GM10248 (cell line): ENCODE results near the gene TMPRSS11E.
"Not testable (repeated sequence)": the region's sequence is repeated elsewhere in the genome, so short reads cannot be mapped to it uniquely, and the experiment has no call there.

Source experiments
- CTCF ChIA-PET: fragments of 300-600 bp; sonication (Branson Sonifier 250); formaldehyde crosslinking; extraction: SDS; loops from one replicate; lab custom pipeline; 2021; ENCODE audit warnings: antibody characterized with exemption; lab: Yijun Ruan, JAX
- POLR2A ChIA-PET: fragments of 350-650 bp; sonication (Branson Sonifier 250); formaldehyde crosslinking; extraction: SDS; loops from one replicate; lab custom pipeline; 2020; ENCODE audit warnings: antibody characterized with exemption; lab: Yijun Ruan, JAX
- DNase-seq: peaks from one replicate; pipeline ENCODE4 v3.0.0; 2012; ENCODE audit errors: extremely low spot score
- TF ChIP-seq, protein P1 (sequence below): IDR thresholded peaks from 2 replicates; pipeline ENCODE4 v1.5.1; 2012; ENCODE audit warnings: mild to moderate bottlenecking, low read depth; ENCODE audit errors: extremely low read depth, missing control alignments, control extremely low read depth

The TMPRSS11E gene, protein sequence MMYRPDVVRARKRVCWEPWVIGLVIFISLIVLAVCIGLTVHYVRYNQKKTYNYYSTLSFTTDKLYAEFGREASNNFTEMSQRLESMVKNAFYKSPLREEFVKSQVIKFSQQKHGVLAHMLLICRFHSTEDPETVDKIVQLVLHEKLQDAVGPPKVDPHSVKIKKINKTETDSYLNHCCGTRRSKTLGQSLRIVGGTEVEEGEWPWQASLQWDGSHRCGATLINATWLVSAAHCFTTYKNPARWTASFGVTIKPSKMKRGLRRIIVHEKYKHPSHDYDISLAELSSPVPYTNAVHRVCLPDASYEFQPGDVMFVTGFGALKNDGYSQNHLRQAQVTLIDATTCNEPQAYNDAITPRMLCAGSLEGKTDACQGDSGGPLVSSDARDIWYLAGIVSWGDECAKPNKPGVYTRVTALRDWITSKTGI

DNA sequence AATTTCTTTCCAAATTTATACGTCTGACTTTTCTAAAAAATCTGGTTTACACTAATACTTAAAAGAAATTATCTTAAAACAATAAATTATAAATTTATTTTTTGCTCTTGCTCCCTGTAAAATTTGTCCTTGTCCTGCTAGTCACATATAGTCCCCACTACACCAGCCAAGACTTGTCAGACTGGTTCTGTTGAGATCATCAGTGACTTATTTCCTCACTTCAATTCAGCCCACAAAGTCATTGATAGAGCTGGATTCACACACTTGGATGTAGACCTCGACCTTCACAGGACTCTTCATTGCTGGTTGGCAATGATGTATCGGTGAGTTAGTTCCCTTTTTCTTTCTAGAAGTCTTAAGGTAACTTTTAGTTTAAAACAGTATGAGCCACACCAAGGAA, at the start of gene TMPRSS11E:
TSS of gene TMPRSS11E (plus strand) at position 263 of the 400 bp plus-strand sequence. CDS start at position 313, 50 bp downstream.
- POLR2A ChIA-PET, result no interaction called here
- DNase-seq, result no peak
- TF ChIP-seq, protein P1, sequence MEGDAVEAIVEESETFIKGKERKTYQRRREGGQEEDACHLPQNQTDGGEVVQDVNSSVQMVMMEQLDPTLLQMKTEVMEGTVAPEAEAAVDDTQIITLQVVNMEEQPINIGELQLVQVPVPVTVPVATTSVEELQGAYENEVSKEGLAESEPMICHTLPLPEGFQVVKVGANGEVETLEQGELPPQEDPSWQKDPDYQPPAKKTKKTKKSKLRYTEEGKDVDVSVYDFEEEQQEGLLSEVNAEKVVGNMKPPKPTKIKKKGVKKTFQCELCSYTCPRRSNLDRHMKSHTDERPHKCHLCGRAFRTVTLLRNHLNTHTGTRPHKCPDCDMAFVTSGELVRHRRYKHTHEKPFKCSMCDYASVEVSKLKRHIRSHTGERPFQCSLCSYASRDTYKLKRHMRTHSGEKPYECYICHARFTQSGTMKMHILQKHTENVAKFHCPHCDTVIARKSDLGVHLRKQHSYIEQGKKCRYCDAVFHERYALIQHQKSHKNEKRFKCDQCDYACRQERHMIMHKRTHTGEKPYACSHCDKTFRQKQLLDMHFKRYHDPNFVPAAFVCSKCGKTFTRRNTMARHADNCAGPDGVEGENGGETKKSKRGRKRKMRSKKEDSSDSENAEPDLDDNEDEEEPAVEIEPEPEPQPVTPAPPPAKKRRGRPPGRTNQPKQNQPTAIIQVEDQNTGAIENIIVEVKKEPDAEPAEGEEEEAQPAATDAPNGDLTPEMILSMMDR, result no peak
- CTCF ChIA-PET, result no interaction called here

DNA sequence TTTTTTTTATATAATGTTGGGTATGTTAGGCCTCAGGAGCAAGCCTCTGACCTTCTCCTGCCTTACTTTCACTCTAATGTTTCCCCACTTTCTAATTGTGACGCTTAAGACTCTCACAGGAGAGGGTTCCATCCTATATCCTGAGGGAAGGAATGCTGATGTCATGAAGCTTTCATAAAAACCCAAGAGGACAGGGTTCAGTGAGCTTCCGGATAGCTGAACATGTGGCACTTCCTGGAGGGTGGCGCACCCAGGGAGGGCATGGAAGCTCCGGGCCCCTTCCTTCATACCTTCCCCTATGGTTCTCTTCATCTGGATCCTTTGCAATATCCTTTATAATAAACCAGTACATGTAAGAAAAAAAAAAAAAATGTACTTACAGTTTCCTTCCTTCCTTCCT, 48.0 kb upstream of the TMPRSS11E start:
- DNase-seq, result no peak
- TF ChIP-seq, protein P1, result no peak
- ChIA-PET CTCF (interaction anchor here (1.5 to 2.2 kb wide), 2 partner anchors 9 kb away, joined by 5 read pairs; no protein-coding TSS in a partner anchor), POLR2A (no interaction called here)

DNA sequence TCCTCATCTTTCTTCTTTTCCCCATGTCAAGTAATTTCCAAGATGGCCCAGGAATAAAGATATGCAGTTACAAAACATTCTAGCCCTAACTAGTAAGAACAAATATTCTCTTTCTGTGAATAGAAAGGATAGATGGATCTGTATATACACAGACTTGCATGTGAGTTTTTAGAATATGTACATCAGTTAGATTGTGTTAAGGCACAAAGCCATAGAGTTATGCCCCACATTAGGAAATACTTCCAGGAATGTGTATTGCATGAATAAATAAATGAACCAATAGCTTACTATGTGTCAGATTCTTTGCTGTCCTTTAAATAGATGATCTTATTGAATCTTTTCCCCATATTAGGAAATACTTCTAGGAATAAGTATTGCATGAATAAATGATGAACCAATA, 46.0 kb upstream of the TMPRSS11E start:
- DNase-seq, result no peak
- TF ChIP-seq, protein P1, result no peak
- ChIA-PET POLR2A (no interaction called here), CTCF (no interaction called here)

DNA sequence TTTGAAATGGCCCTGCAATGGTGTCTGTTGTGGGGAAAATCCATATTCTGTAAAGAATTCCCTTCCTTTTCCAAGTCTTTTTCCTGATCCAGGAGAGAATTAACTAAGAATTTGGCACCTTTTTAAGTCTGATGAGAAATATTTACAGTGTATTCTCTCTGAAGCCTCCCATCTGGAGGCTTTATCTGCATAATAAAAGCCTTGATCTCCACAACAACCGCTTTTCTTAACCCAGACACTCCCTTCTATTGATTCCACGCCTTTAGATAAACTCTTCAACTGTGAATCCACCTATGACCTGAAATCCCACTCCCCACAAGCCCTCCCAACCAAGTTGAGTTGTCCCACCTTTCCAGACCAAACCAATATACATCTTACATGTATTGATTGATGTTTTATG, 43.1 kb upstream of the TMPRSS11E start:
- TF ChIP-seq, protein P1, result no peak
- CTCF ChIA-PET, result interaction anchor here (1.1 to 1.4 kb wide), 2 partner anchors 21 to 28 kb away, joined by 3 to 7 read pairs; no protein-coding TSS in a partner anchor
- DNase-seq, result no peak
- POLR2A ChIA-PET, result no interaction called here

DNA sequence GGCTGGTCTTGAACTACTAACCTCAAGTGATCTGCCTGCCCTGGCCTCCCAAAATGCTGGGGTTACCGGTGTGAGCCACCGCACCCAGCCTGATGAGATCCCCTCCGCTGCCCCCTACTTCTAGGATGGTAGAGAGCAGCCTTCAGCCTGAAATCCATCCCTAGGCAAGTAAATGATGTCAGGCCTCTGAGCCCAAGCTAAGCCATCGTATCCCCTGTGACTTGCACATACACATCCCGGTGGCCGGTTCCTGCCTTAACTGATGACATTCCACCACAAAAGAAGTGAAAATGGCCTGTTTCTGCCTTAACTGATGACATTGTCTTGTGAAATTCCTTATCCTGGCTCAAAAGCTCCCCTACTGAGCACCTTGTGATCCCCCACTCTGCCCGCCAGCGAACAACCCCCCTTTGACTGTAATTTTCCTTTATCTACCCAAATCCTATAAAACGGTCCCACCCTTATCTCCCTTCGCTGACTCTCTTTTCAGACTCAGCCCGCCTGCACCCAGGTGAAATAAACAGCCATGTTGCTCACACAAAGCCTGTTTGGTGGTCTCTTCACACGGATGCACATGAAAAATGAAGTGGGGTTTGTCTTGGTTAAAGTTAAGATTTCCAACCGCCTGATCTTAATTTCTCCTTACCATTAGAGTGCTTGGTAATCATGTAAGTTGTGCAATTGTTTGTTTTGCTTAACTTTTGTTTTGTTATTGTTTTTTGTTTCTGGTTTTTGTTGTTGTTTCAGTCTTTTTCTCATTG, 41.4 kb upstream of the TMPRSS11E start:
- DNase-seq, POLR2A ChIA-PET, CTCF ChIA-PET: not testable (repeated sequence)

DNA sequence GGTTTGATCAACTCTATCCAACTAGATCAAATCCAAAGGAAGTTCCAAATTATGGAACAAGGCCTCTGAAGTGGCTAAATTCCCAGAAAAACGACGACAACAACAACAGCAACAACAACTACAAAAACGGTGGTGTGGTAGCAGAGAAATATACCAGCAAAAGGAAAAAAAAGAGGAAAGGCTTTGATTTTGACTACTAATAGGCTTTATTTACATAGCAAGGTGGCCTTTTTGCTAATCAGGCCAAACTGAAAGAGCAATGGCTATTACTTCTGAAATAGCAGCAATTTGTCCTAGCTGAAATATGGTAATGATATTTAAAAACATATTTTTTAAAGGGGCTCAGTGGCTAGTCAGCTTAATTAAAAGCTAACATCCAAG, 40.8 kb upstream of the TMPRSS11E start:
- no peak for DNase-seq
- CTCF ChIA-PET, result no interaction called here
- TF ChIP-seq, protein P1, result no peak
- POLR2A ChIA-PET, result no interaction called here

DNA sequence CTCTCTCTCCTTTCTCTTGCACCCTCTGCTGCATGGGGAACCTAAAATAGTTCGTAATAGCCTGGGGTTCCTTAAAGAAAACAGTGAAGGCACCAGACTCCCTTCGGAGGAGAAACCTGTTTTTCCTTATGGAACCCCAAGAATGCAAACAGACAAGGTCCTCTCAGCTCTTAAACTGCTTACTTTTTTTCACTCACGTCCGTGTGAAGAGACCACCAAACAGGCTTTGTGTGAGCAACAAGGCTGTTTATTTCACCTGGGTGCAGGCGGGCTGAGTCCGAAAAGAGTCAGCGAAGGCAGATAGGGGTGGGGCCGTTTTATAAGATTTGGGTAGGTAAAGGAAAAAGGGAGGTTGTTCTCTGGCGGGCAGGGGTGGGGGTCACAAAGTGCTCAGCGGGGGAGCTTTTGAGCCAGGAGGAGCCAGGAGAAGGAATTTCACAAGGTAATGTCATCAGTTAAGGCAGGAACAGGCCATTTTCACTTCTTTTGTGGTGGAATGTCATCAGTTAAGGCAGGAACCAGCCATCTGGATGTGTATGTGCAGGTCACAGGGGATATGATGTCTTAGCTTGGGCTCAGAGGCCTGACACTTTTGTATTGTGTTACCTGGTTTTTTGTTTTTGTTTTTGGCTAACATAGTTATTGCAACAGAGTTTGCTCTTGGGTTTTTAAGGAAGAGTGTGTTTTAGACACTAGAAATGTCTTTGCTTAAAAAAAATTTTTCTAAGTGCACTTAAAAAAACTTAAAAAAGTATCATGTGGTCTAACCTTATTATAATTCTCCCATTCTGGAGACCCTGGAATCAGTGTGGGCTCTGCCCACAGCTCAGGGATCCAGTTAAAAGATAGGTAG, 40.0 kb upstream of the TMPRSS11E start:
- DNase-seq, POLR2A ChIA-PET: not testable (repeated sequence)
- CTCF ChIA-PET, result interaction anchor here (1.9 kb wide), 1 partner anchor 9 kb away, joined by 5 read pairs; no protein-coding TSS in a partner anchor
